Testis (tissue), 2 donors: Measurements from ENCODE around the gene WDR88.

Source experiments
- CTCF ChIP-seq, 3 experiments: fragments of 450-650 bp in 2 of 3; fragments of 200-600 bp in 1 of 3; sonication (generic) in 1 of 3; IDR thresholded peaks; one replicate each; pipeline ENCODE4 v1.5.1; 2016 to 2019; ENCODE audit warnings: antibody characterized with exemption in 3 of 3, mild to moderate bottlenecking in 2 of 3, moderate library complexity in 1 of 3
- POLR2A ChIP-seq: fragments of 450-650 bp; IDR thresholded peaks from one replicate; pipeline ENCODE4 v1.6.1; 2017; ENCODE audit warnings: antibody characterized with exemption, mild to moderate bottlenecking, moderate library complexity

- TF ChIP-seq CTCF (IDR thresholded peaks at IDR 0.05) (no peak), POLR2A (no peak)
Observed at GRCh38 chr19:33207040-33207620, 75.2 kb downstream of the WDR88 start.
